Heart left ventricle (tissue), 13 donors: Measurements from ENCODE around the gene MTMR4.

Experiments used
- POLR2A ChIP-seq, 2 donors: fragments of 450-650 bp; IDR thresholded peaks; one replicate each; pipeline ENCODE4 v1.6.1; 2017; ENCODE audit warnings: antibody characterized with exemption in 2 of 2, mild to moderate bottlenecking in 2 of 2, moderate library complexity in 2 of 2
- TF ChIP-seq, protein P1 (sequence below), 12 donors: fragments of 200-600 bp; sonication (generic) in 4 of 12; IDR thresholded peaks; one replicate each; pipeline versions ENCODE4 v1.5.0 to v1.8.0; 2018 to 2022; ENCODE audit warnings: antibody characterized with exemption in 12 of 12, mild to moderate bottlenecking in 5 of 12
- donor health status: ischemic (EF 13 %, LVEDD 7.1; RV severe dilation, severe dysfunction).
- donor health status: DM: no; HTN: yes; CAD: no.
- donor health status: DM: no; HTN: no; CAD: no.
- donor health status: ischemic (EF 25% LVEDD 6.9; RV normal size, moderate dysfunction).
- donor health status: ischemic (EF 25% LVEDD 5.7; RV mildly dilated, moderate dysfunction).
- donor health status: ischemic (EF 35%, LVEDD 5.7; RV mildly dilated, moderate dysfunction).
- donor health status: nonischemic (EF 11% LVEDD 7.7; RV severe dilation, severe dysfunction).
- donor health status: DM: yes; HTN: yes; CAD: no.
- donor health status: PGD.
- donor health status: ischemic (EF 29% LVEDD 5.4; RV normal size, mild dysfunction).
- donor health status: nonischemic (EF 23%, LVEDD 6.1; RV moderate dilation, normal function).

DNA sequence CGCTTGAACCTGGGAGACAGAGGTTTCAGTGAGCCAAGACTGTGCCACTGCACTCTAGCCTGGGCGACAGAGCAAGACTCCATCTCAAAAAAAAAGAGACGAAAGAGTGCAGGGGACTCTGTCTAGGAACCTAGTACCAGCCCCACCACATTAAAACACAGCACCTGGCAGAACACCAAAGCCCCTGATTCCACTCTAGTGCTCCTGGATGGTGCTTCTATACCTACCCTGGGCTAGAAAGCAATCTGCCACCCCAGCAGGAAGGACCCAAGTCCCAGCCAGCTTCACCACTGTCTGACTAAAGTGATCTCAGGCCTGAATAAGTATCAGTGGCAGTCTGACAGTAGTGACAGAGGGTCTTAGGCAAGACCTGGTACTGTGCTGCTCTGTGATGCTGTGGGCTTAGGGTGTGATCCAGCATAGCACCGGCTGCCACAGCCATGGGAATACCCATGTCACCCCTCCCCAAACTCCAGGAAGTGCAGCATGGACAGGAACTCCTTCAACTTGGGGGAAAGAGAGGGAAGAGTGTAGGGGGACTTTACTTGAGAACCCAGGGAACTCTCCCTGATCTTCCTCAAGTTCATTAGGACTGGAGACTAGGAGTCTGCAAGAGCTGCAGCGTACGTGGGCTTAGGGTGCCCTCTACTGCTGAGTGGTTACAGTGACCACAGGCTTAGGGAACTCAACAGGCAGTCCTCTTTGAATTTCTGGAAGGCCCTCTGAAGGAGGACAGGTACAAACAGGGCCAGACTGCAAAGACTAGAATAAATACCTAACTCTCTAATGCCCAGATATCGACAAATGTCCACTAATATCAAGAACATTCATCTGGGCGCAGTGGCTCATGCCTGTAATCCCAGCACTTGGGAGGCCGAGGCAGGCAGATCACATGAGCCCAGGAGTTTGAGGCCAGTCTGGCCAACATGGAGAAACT, 67.1 kb downstream of the MTMR4 start:
- TF ChIP-seq POLR2A (IDR thresholded peaks at IDR 0.05): no peak
- TF ChIP-seq, protein P1, sequence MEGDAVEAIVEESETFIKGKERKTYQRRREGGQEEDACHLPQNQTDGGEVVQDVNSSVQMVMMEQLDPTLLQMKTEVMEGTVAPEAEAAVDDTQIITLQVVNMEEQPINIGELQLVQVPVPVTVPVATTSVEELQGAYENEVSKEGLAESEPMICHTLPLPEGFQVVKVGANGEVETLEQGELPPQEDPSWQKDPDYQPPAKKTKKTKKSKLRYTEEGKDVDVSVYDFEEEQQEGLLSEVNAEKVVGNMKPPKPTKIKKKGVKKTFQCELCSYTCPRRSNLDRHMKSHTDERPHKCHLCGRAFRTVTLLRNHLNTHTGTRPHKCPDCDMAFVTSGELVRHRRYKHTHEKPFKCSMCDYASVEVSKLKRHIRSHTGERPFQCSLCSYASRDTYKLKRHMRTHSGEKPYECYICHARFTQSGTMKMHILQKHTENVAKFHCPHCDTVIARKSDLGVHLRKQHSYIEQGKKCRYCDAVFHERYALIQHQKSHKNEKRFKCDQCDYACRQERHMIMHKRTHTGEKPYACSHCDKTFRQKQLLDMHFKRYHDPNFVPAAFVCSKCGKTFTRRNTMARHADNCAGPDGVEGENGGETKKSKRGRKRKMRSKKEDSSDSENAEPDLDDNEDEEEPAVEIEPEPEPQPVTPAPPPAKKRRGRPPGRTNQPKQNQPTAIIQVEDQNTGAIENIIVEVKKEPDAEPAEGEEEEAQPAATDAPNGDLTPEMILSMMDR (IDR thresholded peaks at IDR 0.05): peak; percentile 40 to 68 (median 56)
